ENCODE results near the gene PIN4.
"Not testable (repeated sequence)": the region's sequence is repeated elsewhere in the genome, so short reads cannot be mapped to it uniquely, and the experiment has no call there.

Gene PIN4

DNA sequence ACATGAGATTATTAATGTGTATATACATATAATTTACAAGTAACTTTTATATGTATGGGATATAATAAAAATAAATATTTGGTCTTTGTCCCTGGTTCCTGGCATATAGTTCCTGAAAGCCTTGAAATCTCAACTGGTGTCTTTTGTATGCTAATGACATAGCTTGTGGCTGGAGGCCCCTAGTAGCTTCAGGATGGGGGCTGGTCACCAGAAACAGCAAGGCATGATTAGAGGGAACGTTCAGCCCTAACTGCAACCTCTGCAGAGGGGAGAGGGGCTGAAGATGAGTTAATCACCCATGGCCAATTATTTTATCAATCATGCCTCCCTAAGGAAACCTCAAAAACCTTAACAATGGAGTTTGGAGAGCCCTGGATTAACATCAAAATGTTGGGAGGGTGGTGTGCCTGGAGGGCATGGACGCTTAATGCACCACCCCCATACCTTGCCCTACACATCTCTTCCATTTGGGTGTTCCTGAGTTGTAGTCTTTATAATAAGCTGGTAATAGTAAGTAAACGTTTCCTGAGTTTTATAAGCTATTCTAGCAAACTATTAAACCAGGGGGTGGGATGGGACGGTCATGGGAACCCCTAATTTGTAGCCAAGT lies 21.3 kb downstream of the PIN4 start:
- FAIRE-seq = no peak

DNA sequence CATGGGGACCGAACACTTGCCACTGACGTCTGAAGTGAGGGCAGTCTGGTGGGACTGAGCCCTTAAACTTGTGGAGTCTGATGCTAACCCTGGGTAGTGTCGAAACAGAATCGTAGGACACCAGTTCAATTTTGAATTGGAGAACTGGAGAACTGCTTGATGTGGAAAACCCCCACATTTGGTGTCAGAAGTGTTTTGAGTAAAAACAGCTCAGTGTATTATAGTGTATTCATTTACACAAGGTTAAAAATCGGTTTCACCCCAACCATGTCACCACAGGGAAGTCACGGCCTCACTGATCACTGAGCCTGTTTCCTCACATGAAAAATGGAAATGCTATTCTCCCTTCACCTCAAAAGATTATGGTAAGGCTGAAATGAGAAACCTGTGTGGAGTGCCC lies 21.9 kb downstream of the PIN4 start:
- FAIRE-seq = no peak

DNA sequence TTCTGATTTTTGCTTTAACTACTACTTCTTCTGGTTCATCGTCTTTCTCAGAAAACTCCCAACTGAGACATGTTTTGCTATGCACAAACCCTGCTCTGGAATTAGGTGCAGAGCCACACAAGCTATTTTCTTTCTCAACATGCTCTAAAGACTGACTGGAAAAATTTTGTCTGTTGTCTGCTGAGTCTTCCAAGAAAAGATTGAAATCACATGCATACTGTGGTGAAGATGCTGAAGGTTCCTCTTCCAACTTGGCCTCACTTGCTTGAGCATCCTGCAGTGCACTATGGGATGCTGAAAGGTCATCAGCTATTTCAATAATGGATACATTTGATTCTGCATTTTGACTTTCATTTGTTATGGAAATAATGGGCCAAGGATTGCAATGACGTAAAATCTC lies 24.1 kb downstream of the PIN4 start:
- FAIRE-seq = no peak

DNA sequence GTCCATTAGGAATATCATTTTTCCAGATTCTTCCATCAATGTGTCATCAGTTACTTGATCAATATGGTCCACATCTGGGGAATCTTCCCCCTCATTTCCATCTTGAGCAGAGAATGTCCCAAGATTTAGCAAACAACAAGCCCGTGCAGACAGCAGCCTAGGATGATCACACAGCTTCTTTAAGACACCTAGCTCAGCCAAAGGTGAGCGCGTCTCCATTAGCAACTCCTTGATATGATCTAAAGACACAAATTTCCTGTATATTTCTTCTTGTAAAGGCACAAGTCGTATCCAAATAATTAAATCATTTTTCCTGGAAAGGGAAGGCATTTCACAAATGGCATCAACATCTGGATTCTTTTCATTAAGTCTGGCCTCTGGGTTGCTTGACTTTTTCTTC lies 25.8 kb downstream of the PIN4 start:
- FAIRE-seq = no peak

DNA sequence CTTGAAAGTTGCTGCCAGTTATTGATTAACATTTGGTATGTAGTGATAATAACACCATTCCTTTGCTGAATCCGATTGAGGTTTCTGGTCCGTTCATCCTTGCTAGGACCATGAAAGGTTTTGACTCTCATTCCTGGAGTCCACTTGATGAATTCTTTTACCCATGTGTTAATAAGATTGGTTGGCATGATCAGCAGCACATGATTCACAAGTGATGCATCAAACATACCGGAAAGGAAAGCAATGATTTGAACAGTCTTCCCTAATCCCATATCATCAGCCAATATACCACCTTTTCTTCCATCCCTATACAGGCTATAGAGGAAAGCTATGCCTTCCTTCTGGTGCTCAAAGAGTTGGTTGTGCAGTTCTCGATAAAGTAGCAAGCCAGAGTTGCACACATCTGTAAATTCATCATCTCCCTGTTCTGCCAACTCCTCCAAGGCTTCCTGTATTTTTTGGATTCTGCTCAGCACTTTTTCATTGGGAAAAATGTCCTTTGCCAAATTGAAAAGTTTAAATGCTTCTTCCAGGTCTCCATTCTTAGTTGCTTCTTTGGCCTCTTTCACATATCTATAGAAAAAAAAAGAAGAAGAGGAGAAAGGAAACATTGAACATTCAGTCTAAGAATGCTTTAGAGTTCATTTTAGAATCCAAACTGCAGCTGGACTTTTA lies 26.7 kb downstream of the PIN4 start:
- FAIRE-seq = no peak

DNA sequence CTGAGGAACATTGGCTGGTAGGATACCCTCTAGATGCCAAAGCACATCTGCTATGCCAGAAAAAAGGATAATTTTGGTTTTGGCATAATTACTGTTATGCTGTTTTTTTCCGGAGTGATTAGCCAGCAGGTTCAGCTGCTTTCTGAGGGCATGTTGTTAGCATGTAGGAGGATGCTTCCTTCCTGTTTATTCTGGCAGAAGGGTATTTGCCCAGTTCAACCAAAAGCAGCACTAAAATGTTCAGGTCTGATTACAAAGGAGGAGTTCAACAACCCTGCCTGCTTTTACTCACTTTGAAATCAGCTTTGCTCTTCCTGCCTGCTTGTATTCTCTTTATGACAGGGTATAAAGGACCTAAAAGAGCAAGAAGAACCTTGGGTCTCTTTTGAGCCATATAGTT lies 35.4 kb downstream of the PIN4 start:
- no peak for FAIRE-seq

DNA sequence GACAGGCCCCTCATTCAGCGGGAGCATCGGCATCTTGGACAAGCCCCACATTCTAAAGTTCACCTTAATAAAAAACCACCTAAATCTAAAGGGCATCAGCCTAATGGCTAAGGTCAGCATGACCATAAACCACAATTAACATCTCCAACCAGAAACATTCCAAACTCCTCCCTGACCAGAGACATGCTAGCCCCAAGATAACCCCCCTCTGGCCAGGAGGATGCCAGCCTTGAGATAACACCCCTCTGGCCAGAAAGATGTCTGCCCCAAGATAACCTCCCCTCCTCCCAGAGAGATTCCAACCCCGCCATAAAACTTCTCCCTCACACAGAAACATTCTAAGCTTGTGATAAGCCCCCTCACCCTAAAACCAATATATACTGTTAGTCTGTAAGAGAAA lies 38.8 kb downstream of the PIN4 start:
- not testable (repeated sequence) for FAIRE-seq

DNA sequence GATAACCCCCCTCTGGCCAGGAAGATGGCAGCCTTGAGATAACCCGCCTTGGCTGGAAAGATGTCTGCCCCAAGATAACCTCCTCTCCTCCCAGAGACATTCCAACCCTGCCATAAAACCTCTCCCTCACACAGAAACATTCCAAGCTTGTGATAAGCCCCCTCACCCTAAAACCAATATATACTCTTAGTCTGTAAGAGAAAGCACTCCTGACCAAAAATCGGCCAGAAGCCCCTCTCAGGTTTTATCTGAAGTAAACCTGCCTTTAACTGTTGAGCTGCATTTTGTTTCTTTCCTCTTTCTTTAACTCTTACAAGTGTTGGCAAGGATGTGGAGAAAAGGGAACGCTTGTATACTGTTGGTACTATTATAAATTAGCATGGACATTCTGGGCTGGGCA lies 48.7 kb downstream of the PIN4 start:
- FAIRE-seq = no peak

DNA sequence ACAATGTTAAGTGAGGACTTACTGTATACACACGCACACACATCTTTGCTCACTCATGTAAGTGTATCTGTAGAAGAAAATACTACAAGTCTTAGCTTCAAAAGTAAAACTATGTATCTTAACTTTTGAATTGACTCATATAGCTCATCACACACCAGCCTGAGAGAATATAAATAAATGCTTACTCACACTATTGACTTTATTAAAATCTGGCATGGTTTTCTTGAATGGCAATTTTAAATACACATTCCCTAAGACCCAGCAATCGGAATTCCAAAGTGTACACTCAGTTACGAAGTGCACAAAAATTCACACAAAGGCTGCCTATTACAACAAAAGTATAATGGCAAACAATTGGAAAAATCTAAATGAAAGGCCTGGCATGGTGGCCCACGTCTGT lies 55.3 kb downstream of the PIN4 start:
- no peak for FAIRE-seq

DNA sequence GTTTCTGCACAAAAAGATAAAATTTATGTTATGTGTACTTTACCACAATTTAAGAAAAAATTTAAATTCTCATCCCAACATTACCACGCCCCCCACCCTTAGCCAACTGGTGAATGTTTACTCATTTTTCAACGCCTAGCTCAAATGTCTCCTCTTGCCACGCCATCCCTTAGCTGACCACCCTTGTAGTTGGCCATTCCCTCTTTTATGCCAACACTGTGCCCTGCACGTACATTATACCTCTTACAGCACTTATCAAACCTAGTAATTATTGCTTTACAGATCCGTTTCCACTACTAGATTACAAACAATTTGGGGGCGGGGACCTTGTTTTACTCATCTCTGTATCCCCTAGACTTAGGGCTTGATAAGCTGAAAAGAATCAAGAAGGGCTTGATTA lies 56.6 kb downstream of the PIN4 start:
- FAIRE-seq = no peak

DNA sequence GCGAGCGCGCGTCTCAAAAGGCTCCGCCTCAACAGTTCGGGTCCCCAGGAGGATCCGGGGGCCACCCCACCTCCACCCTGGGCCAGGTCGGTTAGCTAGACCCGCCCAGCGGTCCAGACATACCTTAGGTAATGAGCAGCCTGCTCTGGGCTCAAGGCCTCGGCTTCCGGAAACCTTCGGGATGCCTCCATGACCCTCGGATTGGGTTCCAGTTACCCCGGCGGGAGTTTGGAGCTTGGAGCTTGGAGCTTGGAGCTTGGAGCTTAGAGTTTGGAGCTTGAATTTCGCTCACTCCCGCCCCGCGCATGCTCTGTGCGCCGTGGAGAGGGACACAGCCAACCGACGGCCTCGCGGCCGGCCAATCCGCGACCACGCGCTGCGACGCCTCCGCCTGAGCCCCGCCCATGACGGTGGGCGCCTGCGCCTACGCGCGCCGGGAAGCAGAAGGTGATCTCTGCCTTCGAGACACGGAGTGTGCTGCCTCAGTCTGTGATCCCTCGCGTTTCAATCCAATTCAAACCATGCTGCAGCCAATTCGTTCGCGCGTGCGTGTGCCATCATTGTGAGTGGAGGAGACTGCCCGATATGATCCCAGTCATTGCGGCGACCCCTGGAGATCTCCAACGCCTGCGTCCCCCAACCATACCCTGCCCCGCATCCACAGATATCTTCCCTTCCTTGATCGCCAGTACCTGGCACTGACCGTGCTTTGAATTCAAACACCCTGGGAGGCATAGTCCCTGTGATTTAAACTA lies 57.3 kb downstream of the PIN4 start, which contains the start of gene ERCC6L:
ERCC6L (minus strand) TSS at position 307 of the 755 bp plus-strand sequence; CDS start at position 191, 116 bp downstream.
- no peak for FAIRE-seq

DNA sequence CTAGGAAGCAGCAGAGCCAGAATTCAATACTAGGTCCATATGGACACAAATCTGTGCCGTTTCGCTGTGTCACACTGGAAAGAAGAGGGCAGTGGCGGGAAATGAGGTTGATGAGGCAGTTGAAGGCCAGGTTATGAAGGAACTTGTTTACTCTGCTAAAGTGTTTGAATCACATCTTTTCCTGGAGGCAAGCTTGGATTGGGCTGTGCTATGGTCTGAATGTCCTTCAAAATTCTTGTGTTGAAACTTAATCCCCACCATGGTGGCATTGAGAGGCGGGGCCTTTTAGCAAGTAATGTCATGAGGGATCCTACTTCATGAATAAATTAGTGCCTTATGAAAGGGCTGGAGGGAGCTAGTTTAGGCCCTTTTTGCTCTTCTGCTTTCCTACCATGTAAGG lies 59.4 kb downstream of the PIN4 start:
- FAIRE-seq = no peak

DNA sequence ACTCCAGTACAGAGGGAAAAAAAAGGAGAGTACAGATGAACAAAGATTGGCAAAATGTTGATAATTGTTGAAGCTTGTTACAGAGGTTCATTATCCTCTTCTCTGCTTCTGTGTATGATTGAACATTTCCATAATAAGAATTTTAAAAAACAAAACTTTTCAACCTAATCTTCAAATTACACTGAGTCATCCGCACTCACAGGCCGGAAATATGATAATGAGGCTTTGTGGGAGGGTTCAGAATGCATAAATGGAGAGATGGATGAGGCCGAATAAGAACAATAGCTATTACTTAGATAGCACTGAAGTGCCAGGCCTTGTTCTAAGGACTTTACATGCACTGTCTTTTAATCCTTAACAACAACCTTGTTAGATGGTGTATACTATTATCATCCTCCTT lies 61.9 kb downstream of the PIN4 start:
- FAIRE-seq = no peak

DNA sequence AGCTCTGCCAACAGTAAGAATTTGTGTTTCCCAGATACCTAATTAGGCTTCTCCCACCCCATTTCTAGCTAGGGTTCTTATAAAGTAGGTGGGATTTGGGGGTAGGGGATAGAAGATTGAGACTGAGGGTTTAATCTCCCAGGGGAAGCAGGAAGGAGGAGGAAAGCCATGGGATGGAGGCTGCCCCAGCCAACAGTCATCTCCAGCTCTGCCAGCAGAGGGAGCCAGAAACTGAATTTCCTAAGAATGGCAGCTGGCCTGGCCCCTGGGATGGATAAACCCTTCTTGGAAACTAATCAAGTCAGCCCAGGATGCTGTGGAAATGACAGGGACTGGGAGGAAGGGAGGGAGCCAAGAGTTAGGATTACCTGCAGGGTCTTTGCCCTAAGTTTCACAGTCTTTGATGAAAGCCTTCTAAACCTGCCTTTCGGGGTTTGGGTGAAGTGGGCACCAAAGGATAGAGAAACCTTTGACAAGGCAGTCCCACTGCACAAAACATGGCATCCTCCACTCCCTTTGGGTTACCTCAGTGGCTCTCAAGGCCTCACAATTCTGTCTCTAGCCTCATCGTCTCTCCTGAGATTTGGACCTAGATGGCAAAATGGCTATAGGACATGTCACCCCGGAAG lies 64.0 kb downstream of the PIN4 start:
- no peak for FAIRE-seq

DNA sequence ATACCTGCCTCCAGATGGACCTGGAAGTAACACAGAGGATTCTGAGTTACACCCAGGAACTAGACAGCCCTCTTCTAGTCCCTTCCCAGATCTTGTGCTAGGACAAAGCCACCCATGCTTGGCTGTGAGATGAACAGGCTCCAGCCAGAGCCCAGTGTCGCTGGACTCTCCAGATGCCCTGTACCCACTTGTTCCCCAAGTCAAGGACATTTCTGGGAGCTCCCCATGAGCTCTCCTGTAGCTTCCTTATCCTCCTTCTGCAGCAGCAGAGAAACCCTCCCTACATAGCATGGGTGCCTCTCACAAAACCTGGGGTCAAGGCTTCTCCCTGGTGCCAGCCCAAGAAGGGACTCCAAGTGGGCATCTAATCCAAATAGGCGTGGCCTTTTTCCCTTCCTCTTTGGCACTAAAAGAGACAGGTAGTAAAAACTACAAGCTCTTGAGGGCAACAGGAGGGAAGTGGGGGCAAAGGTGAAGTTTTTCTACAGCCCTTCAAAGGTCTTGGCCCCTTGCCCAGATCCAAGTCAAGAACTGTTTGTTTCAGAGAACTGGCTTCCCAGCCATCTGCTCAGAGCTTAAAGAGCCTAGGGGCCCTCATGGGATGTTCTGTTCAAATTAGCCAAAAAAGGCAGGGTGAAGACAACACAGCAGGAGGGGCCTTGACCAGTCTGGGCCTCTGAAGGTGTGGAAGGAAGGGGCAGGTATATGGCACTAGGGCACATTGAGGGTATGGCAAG lies 65.8 kb downstream of the PIN4 start:
- FAIRE-seq = no peak
